SK-N-SH (cell line): ENCODE results near the gene UVRAG.

ENCODE experiments used
- GABPA ChIP-seq: IDR thresholded peaks from 2 replicates; pipeline ENCODE4 v1.4.0; 2012; ENCODE audit warnings: low read depth, mild to moderate bottlenecking
- NFIC ChIP-seq: IDR thresholded peaks from 2 replicates; pipeline ENCODE4 v1.4.0; 2012; ENCODE audit warnings: borderline replicate concordance
- SMC3 ChIP-seq: IDR thresholded peaks from 2 replicates; pipeline ENCODE4 v1.6.1; 2012; ENCODE audit warnings: low read depth, low read length, improper control_type of control experiment
- TF ChIP-seq, protein P1 (sequence below): IDR thresholded peaks from 2 replicates; pipeline ENCODE4; 2012

DNA sequence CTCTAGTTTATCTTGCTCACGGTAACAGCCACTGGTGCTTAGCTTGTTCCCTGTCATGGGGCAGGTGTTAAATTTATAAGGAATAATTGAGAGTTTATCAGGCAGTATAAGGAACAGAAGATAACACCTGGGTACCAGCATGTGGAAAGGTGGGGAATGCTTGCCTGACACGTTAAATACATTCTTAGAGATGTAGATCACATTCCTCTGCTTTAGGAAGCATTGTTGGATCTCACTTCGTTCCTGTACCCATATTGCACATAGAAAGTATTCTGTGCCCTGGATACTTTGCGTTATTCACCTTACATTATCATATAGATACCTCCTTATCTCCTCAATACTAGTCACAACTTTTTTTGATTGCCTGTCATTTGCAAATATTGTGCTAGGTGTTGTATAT is 114.7 kb downstream of the UVRAG start:
- TF ChIP-seq NFIC, result no peak
- TF ChIP-seq, protein P1, sequence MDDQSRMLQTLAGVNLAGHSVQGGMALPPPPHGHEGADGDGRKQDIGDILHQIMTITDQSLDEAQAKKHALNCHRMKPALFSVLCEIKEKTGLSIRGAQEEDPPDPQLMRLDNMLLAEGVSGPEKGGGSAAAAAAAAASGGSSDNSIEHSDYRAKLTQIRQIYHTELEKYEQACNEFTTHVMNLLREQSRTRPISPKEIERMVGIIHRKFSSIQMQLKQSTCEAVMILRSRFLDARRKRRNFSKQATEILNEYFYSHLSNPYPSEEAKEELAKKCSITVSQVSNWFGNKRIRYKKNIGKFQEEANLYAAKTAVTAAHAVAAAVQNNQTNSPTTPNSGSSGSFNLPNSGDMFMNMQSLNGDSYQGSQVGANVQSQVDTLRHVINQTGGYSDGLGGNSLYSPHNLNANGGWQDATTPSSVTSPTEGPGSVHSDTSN, result no peak
- TF ChIP-seq SMC3, result no peak
- no peak for TF ChIP-seq GABPA
